Measurements from ENCODE around the gene ETFB. TPM values are rescaled to one million over a fixed set of nuclear protein-coding genes. Genes with fewer than 3 reads are reported as not detected.

ETFB gene
- total RNA-seq, 4 donors from 2014 or later = 18.8 to 56.6 (median 32.8) TPM

- Histone ChIP-seq H3K27ac (no peak overlapping the region), H3K9me3 (no peaks in the 10 kb centered on the region), H3K4me1 (no peaks in the 10 kb centered on the region), H3K27me3 (no peaks in the 10 kb centered on the region), H3K4me3 (no peak overlapping the region), H3K36me3 (no peaks in the 10 kb centered on the region)
- no peak for TF ChIP-seq CTCF (IDR thresholded peaks at IDR 0.05)
- no peak for TF ChIP-seq POLR2A (IDR thresholded peaks at IDR 0.05)
- intact Hi-C loops (cut with DNase I; ENCODE audit: low total_unique reads) = no loop called here
- no peak for DNase-seq
These were observed 70.6 kb downstream of the ETFB start for GRCh38 chr19:51295382-51296126.

Other genes with a start within 250 kb of the ETFB start
- 1 to 10 TPM in 3 of 4 donors, under 1 TPM in 1; 0.51 to 2.6 (median 1.7) TPM for gene SIGLEC9, start 241.5 kb downstream of the ETFB start, total RNA-seq
- gene SIGLEC7, start 224.1 kb downstream of the ETFB start, total RNA-seq = under 1 TPM in 2 of 4 donors, not detected in 2; 0.14 to 0.59 TPM
- 1 to 10 TPM in 2 of 4 donors, under 1 TPM in 1, not detected in 1; 0.26 to 3.3 (median 3.0) TPM for gene CD33, start 141.3 kb downstream of the ETFB start, total RNA-seq
- gene SIGLECL1, start 115.3 kb downstream of the ETFB start, total RNA-seq = under 1 TPM in 1 of 4 donors, not detected in 3; 0.55 TPM
- under 1 TPM in 1 of 4 donors, not detected in 3; 0.28 TPM for gene IGLON5, start 54.7 kb downstream of the ETFB start, total RNA-seq
- gene VSIG10L, start 24.2 kb downstream of the ETFB start, total RNA-seq = 1 to 10 TPM in 3 of 4 donors, under 1 TPM in 1; 0.26 to 3.6 (median 1.7) TPM
- 1 to 10 TPM in 1 of 4 donors, not detected in 3; 1.2 TPM for gene CLDND2, start 2.6 kb upstream of the ETFB start, total RNA-seq
- gene NKG7, start 6.3 kb upstream of the ETFB start, total RNA-seq = 1 to 10 TPM in 3 of 4 donors, not detected in 1; 1.0 to 3.6 (median 2.9) TPM
- gene LIM2, start 21.6 kb upstream of the ETFB start, total RNA-seq = not detected
- gene C19orf84, start 24.2 kb upstream of the ETFB start, total RNA-seq = not detected
- gene SIGLEC10, start 51.3 kb upstream of the ETFB start, total RNA-seq = 10 to 100 TPM in 1 of 4 donors, 1 to 10 TPM in 1, under 1 TPM in 2; 0.26 to 11.2 (median 1.1) TPM
- under 1 TPM in 2 of 4 donors, not detected in 2; 0.21 to 0.34 TPM for gene SIGLEC8, start 92.1 kb upstream of the ETFB start, total RNA-seq
- not detected for gene CEACAM18, start 112.2 kb upstream of the ETFB start, total RNA-seq
- under 1 TPM in 2 of 4 donors, not detected in 2; 0.21 to 0.40 TPM for gene SIGLEC12, start 135.4 kb upstream of the ETFB start, total RNA-seq
- gene SIGLEC6, start 165.3 kb upstream of the ETFB start, total RNA-seq = 1 to 10 TPM in 2 of 4 donors, under 1 TPM in 2; 0.29 to 7.2 (median 0.77) TPM
- gene ZNF175, start 204.9 kb upstream of the ETFB start, total RNA-seq = 10 to 100 TPM in 2 of 4 donors, 1 to 10 TPM in 2; 4.1 to 17.8 (median 9.3) TPM